HS-27A (cell line): ENCODE data around the gene TEAD2.
"Not testable (repeated sequence)": the region's sequence is repeated elsewhere in the genome, so short reads cannot be mapped to it uniquely, and the experiment has no call there.

Experiments used
- DNase-seq: peaks from one replicate; pipeline ENCODE4 v3.0.0-alpha.2; 2012; ENCODE audit warnings: low read depth, missing footprints

The TEAD2 gene

GRCh38 chr19:49333418-49333805 lies 28.8 kb downstream of the TEAD2 start:
- DNase-seq: no peak

- not testable (repeated sequence) for DNase-seq
Measured at GRCh38 chr19:49332691-49333417, 29.4 kb downstream of the TEAD2 start.

- no peak for DNase-seq
Measured at GRCh38 chr19:49331616-49332055, 30.6 kb downstream of the TEAD2 start.

- not testable (repeated sequence) for DNase-seq
Measured at GRCh38 chr19:49331187-49331586, 31.0 kb downstream of the TEAD2 start.

DNA sequence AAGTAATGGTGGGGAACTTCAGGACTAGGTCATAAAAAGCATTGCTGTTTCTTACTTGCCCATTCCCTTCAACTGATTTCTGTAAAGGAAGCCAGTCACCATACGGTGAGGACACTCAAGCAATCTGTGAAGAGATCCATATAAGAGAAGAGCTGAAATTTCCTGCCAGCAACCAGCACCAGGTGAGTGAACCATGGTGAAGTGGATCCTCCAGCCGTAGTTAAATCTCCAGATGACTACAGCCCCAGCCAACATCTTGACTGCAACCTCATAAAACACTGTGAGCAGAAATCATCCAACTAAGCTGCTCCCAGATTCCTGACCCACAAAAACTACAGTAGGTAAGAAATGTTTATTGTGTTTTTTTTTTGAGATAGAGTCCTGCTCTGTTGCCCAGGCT lies 33.5 kb downstream of the TEAD2 start:
- DNase-seq: no peak

DNA sequence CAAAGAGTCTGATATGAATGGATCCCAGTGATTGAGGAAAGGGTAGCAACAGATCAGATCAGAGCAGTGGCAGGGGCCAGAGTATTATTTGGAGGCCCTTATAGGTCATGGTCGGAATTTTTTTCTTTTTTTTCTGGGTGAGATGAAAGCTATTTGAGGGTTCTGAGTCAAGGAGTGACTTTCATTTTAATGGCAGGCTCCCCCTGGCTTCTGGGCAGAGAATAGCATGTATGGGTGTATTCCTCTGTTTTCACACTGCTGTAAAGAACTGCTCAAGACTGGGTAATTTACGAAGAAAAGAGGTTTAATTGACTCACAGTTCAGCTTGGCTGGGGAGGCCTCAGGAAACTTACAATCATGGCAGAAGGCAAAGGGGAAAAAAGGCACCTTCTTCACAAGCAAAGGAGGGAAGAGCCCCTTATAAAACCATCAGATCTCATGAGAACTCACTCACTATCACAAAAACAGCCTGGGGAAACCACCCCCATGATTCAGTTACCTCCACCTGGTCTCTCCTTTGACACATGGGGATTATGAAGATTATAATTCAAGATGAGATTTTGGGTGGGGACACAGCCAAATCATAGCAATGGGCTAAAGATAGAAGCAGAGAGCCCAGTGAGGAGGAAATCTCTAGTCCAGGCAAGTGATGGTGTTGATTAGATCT lies 34.2 kb downstream of the TEAD2 start:
- peak; percentile 22 for DNase-seq

GRCh38 chr19:49326165-49326704 lies 36.0 kb downstream of the TEAD2 start:
- DNase-seq: no peak

DNA sequence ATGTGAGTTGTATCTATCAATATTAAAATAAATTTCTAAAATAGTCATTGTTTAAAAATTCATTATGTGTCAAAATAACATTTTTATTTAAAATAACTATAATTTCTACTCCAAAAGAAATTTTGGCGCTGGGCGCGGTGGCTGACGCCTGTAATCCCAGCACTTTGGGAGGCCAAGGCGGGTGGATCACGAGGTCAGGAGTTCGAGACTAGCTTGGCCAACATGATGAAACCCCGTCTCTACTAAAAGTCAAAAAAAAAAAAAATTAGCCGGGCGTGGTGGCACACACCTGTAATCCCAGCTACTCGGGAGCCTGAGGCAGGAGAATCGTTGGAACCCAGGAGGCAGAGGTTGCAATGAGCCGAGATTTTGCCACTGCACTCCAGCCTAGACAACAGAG lies 36.5 kb downstream of the TEAD2 start:
- not testable (repeated sequence) for DNase-seq

DNA sequence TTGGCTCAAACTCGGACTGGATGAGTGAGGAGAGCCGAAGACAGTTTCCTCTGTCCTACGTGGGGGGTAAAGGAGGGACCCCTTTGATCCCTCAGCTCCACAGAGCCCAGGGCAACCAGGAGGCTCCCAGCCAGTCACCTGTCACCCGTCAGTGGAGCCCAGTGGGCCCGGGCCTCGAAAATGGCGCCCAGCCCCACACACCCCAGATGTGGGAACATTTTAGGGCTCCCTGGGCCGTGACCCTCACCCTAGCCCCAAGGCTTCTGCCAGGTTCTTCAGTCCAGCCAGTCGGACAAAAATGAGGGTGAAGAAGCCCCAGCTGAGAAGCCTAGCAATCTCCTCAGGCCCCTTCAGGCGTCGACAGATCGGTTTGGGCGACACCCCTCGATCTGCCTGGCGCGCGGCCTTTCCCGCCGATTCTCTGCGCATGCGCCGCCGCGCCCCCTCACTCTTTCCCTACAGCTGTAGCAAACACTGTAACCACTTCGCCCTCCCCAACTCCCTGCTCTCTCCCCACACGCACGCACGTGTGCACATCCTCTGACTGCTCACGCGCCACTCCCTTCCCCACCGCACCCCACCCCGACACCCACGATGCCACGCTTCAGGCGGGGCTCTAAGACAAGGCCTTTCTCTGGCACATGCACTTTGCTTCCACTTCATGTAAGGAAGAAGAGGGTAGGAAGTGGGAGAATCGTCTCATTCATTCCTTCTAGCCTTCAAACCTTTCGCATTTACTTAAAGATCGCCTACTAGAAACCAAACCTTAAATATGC lies 37.2 kb downstream of the TEAD2 start, which contains the start of gene SLC6A16:
TSS of gene SLC6A16 (minus strand) at position 391 of the 776 bp plus-strand sequence. CDS start 13,844 bp downstream, outside the sequence.
- DNase-seq: no peak

DNA sequence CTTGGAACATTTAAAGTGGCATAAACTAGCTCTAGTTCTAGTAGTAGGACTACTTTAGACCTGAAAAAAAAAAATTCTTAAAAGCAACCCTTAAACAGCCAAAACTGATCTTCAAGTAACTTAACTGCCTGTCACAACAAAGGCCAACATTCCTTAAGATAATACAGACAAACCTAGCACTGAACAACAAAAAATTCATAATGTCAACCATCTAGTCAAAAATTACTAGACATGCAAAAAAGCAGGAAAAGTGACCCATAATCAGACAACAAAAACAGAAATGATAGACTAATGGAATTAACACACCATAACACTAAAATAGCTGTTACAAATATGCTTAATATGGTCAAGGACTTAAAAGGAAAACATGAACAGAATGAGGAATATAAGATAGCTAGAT lies 43.9 kb downstream of the TEAD2 start:
- DNase-seq: no peak

GRCh38 chr19:49316284-49316683 lies 45.9 kb downstream of the TEAD2 start:
- DNase-seq: no peak

GRCh38 chr19:49315111-49315510 lies 47.1 kb downstream of the TEAD2 start:
- no peak for DNase-seq

GRCh38 chr19:49309087-49309486 lies 53.1 kb downstream of the TEAD2 start:
- DNase-seq: no peak

- DNase-seq: not testable (repeated sequence)
Measured at GRCh38 chr19:49306734-49307133, 55.5 kb downstream of the TEAD2 start.

GRCh38 chr19:49301866-49302252 lies 60.4 kb downstream of the TEAD2 start:
- no peak for DNase-seq

- DNase-seq: peak; percentile 43
Measured at GRCh38 chr19:49301165-49301865, 60.9 kb downstream of the TEAD2 start.

GRCh38 chr19:49298653-49299052 lies 63.6 kb downstream of the TEAD2 start:
- not testable (repeated sequence) for DNase-seq

GRCh38 chr19:49297403-49297802 lies 64.8 kb downstream of the TEAD2 start:
- no peak for DNase-seq

DNA sequence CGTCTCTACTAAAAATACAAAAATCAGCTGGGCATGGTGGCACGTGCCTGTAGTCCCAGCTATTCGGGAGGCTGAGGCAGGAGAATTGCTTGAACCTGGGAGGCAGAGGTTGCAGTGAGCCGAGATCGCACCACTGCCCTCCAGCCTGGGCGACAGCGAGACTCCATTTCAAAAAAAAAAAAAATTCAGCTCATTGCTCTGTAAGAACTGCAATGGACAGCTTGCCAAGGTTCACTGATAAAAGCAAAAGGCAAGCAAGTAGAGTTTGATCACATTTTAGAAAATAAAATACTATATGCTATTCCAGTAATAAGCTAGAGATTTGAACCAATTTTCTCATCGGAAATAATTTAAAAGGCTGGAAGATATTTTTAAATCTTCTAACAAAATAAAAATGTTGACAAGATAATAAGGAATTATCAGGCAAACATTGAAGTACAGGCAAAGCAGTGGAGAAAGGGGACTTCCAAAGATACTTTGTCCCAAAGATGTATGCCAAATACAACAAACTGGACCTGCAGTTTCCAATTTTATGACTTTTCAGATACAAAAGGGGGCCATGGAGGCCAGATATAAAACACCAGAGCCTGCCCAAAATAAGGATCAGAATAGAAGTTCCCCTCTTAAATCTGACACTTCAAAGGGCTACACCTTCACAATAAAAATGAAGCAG lies 66.9 kb downstream of the TEAD2 start:
- DNase-seq: no peak

DNA sequence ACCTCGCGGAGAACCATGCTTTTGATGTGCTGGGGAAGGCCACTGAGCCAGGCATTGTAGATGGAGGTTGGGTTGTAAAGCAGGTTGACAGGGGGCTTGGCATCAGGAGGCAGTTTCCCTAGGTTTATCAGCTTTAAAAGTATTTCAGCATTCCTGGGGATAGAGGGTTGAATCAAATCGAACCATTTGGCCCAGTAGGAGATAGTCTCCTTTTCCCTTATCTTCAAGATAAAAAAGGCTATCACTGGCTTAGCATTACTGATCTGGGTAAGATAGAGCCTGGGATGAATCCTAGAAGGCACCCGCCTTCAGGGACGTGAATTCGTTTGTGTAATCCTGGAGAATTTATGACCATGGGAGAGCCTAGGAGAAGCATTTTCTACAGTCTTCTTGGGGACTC lies 67.8 kb downstream of the TEAD2 start:
- DNase-seq: no peak
